Stimulated activated naive CD8-positive, alpha-beta T cell treated with anti-CD3 and anti-CD28 coated beads, Interleukin-15, amount 100 ng/mL, for 72 hours (primary cell): ENCODE results near the gene EMP1.

Experiments
- ATAC-seq: fragments of 150-1000 bp; cut with Tn5 transposase; 2 replicates; pipeline ENCODE4 v1.10.0; 2021; ENCODE audit warnings: mild to moderate bottlenecking, moderate library complexity
- DNase-seq, 2 donors: peaks; one replicate each; pipeline ENCODE4 v3.0.0; 2021 to 2022
- H3K27ac Mint-ChIP-seq, 2 donors: one replicate each; pipeline ENCODE4 v1.8.0; 2022; ENCODE audit warnings: mild to moderate bottlenecking in 2 of 2, mixed read lengths in 2 of 2, moderate library complexity in 2 of 2
- H3K27me3 Mint-ChIP-seq: one replicate; pipeline ENCODE4 v1.8.0; 2022; ENCODE audit warnings: mixed read lengths
- H3K4me1 Mint-ChIP-seq: one replicate; pipeline ENCODE4 v1.8.0; 2022; ENCODE audit warnings: mild to moderate bottlenecking, mixed read lengths
- H3K4me3 Mint-ChIP-seq, 2 donors: one replicate each; pipeline ENCODE4 v1.8.0; 2022; ENCODE audit warnings: mild to moderate bottlenecking in 2 of 2, mixed read lengths in 2 of 2, moderate library complexity in 1 of 2
- H3K9me3 Mint-ChIP-seq, 2 donors: one replicate each; pipeline ENCODE4 v1.8.0; 2022; ENCODE audit warnings: mixed read lengths in 2 of 2

Gene EMP1

DNA sequence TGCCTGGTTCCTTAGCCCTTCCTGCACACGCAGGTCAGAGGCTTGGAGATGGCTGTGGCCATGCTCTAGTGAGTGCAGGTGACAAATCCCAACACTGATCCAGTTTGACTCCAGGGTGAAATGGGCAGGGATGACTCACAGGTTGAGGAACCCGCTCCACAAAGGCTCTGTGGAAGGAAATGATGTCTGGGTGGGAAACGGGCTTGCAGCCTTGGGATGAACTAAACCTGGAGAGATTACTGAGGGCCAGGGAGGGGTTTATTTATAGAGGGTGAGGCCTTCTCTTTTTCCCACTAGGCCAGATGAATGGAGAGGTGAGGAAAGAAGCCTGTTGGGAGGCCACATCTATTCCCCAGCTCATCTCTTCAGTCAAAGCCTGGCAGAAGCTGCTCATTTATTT, 29.3 kb upstream of the EMP1 start:
- H3K4me3 Mint-ChIP-seq, result no peak overlapping the region
- H3K4me1 Mint-ChIP-seq, result peaks cover 22% of the 10 kb centered on the region
- H3K27me3 Mint-ChIP-seq, result peaks cover 10% of the 10 kb centered on the region
- ATAC-seq (no peak), DNase-seq (no peak)
- H3K27ac Mint-ChIP-seq, result no peak overlapping the region
- peaks cover 5 to 7% of the 10 kb centered on the region in 2 donors for H3K9me3 Mint-ChIP-seq

DNA sequence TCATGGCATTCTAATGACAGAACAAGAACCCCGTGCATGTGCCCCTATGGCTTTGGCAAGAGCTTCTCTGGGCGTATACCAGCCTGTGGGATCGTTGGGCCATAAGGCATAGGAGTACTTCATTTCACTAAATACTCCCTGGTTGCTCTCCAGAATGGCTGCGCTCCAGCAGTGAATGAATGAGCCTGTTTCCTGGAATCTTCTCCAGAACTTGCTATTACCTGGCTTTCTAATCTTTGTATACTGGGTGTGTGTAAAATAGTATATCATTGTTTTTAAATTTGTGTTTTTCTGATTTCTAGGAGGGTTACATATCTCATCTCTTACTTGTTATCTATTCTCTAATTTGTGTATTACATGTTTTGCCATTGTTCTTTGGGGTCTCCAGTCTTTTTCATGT, 28.6 kb upstream of the EMP1 start:
- ATAC-seq (no peak), DNase-seq (no peak)
- no peak overlapping the region for H3K4me3 Mint-ChIP-seq
- peaks cover 10% of the 10 kb centered on the region for H3K27me3 Mint-ChIP-seq
- peaks cover 5 to 7% of the 10 kb centered on the region in 2 donors for H3K9me3 Mint-ChIP-seq
- H3K4me1 Mint-ChIP-seq, result peaks cover 26% of the 10 kb centered on the region
- H3K27ac Mint-ChIP-seq, result no peak overlapping the region

DNA sequence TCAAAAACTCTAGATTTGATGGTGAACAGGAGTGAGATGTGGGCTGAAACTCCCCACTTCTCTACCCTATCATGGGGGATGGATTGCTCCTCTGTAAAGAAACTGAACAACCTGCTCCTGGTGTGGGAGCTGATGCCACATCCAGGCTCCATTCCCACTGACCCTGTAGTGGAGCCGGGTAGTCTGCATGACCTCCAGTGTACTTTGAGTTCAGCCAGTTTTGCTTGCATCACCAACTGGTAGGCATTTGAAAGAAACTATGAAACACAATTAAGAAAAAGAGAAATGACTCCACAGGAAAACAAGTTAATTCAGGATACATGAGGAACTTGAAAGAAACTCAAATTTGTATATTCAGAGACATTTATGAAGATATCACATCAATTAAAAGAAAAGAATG, 27.3 kb upstream of the EMP1 start:
- peaks cover 40% of the 10 kb centered on the region for H3K4me1 Mint-ChIP-seq
- H3K9me3 Mint-ChIP-seq, result peaks cover 5 to 7% of the 10 kb centered on the region in 2 donors
- peaks cover 10% of the 10 kb centered on the region for H3K27me3 Mint-ChIP-seq
- DNase-seq, result no peak
- no peak for ATAC-seq
- H3K4me3 Mint-ChIP-seq, result no peak overlapping the region
- peak overlapping the region in 1 of 2 donors; percentile 43 for H3K27ac Mint-ChIP-seq

DNA sequence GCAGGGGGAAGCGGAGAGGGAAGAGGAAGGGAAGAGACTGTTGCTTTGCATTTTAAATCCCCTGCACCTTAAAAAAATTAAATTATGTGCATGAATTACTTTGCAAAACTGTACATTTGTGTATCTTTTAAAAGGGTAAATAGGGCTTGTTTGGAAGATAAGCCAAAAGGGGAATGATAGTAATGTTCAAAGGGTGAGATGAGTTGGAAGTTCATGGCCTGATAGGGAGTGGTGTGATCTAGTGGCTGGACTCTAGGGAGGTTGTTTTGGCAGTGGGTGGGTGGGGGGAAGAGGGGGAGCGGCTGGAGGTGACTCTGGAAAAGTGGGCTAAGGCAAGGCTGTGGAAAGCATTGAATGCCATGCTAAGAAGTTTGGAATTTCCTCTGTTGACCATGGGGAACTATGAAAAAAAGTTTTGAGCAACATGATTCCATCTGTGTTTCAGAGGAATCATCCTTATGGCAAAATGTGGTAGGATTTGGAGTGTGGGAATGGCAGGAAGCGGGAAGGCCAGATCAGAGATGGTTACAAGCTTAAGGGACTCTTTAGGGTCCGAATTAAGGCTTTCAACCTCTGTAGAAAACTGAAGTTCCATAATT, 25.5 kb upstream of the EMP1 start:
- Mint-ChIP-seq H3K27ac (no peak overlapping the region), H3K9me3 (peaks cover 5 to 7% of the 10 kb centered on the region in 2 donors), H3K4me3 (no peak overlapping the region), H3K27me3 (peaks cover 10% of the 10 kb centered on the region), H3K4me1 (peaks cover 25% of the 10 kb centered on the region)
- ATAC-seq (no peak), DNase-seq (no peak)

DNA sequence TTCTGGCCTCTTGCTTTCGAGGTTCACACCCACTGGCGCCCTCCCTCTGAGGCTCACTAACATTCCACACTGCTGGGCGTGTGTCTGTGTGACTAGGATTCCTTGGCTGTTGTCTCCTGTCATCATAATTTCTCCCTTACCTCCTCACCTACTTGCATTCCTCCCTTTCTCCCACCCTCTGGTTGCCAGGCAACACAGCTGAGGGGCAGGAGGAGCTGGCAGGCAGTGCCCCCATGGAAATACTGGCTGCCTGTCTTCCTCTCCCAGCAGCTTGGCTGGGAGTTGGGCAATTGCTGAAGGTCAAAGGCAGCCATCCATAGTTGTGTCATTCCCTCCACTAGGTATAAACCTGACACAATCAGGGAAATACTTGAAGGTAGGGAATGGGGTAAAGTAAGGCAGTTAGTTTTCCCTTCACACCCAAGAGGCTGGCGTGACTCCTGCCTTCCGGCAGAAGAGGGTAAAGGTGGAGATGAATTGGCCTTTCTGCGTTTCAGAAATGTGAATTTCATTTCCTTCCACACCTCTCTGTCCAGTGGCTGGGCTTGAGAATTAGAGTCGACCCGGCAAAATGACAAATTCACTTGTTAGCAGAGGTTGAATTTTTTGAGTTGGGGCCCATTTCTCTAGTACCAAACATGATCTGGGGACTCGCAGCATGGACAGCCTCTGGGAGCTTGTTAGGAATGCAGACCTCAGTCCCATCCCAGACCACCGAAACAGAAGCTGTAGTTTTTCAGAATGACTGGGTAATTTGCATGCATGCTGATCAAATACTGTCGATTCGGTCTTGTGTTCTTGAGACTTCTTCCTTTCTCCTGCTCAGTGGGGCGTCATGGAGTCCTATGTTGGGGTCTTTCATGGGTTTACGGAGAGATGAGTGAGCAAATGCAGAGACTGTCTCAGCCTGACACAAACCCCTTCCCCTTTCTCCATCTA, 24.3 kb upstream of the EMP1 start:
- ATAC-seq (no peak), DNase-seq (no peak)
- Mint-ChIP-seq H3K9me3 (peaks cover 5 to 7% of the 10 kb centered on the region in 2 donors), H3K27me3 (peaks cover 10% of the 10 kb centered on the region), H3K4me3 (no peak overlapping the region), H3K4me1 (peaks cover 20% of the 10 kb centered on the region), H3K27ac (no peak overlapping the region)

DNA sequence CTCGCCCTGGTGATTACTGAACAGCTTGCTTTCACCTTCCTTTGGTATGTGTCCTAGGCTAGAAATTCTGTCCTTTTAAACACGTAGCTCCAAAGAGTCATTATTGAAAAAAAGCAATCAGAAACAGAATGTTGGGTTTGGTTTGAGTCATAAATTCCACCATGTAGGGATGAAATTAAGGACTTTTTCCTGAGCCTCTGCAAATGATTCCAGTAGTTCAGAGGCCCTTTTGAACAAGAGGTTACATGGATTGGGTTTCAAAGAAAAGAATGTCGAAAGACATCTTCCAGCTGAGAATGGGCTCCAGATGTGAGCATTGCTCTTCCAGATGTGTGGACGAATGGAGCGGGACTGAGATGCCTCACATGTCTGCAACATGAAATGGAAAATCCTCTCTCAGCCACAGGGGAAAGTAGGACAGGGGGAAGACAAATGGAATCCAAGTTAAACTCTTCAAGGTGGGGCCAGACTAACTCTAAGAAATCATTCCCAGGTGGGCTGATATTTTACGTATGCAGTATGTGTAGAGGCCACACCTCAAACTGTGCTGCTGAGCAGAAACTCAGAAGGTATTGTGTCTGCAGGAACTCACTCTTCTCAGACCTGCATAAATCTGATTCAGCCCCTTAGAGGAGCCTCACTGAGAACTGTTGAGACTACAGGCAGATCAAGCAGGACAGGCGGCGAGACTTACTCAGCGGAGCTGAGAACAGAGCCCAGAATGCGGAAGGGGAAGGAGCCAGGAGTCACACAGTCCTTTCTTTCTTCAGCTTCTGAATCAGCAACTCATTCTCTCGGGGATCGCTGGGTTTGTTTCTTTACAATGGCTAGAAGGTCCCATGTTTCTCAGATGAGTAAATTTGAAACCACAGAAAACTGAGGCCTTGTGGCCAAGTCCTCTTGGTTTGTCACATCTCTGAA, 23.3 kb upstream of the EMP1 start:
- Mint-ChIP-seq H3K4me1 (peaks cover 24% of the 10 kb centered on the region), H3K27ac (no peak overlapping the region), H3K27me3 (peaks cover 20% of the 10 kb centered on the region), H3K9me3 (no peaks in the 10 kb centered on the region), H3K4me3 (peak overlapping the region in 1 of 2 donors; percentile 37)
- peak; percentile 94 for ATAC-seq
- peak in 1 of 2 donors; percentile 47 for DNase-seq

DNA sequence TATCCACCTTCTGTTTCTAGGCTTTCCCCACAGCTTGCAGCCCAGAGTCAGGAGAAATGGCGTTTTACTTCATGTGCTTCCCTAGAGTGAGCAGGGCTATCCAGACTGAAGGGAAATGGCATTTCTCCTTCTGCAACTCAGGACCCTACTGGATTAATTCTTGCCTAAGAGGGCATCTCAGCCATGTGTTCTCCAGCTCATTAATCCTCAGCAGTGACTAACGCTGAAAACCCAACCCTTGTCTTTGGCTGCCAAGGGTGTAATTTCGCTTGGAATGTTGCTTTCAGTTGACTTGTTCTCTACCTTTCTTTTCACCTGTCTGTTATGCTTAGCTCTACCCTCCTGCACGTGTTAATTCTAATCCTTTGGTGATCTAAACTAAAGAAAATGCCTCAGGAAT, 21.0 kb upstream of the EMP1 start:
- Mint-ChIP-seq H3K4me3 (no peak overlapping the region), H3K27me3 (peaks cover 20% of the 10 kb centered on the region), H3K4me1 (peaks cover 43% of the 10 kb centered on the region), H3K27ac (no peak overlapping the region), H3K9me3 (no peaks in the 10 kb centered on the region)
- DNase-seq (no peak), ATAC-seq (no peak)

DNA sequence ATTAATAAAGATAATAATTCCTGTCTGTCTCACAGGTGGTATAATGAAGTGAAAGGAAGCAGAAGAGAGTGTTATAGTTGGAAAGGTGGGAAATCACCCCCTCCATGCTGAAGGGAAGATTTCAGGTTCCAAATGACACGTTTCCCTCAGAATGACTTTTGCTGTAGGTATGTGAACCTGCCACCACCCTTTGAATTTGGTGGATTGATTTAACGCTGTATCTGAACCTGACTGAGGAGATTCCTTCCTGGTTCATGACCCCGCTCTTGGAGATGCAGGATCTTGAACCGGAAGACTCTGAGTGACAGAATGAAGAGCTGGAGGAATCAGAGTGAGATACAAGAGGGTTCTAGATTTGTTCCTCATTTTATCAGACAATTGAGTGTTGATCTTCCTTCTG, 20.3 kb upstream of the EMP1 start:
- no peaks in the 10 kb centered on the region for H3K9me3 Mint-ChIP-seq
- DNase-seq, result no peak
- peaks cover 43% of the 10 kb centered on the region for H3K4me1 Mint-ChIP-seq
- H3K27me3 Mint-ChIP-seq, result peaks cover 12% of the 10 kb centered on the region
- no peak overlapping the region for H3K27ac Mint-ChIP-seq
- H3K4me3 Mint-ChIP-seq, result no peak overlapping the region
- no peak for ATAC-seq

DNA sequence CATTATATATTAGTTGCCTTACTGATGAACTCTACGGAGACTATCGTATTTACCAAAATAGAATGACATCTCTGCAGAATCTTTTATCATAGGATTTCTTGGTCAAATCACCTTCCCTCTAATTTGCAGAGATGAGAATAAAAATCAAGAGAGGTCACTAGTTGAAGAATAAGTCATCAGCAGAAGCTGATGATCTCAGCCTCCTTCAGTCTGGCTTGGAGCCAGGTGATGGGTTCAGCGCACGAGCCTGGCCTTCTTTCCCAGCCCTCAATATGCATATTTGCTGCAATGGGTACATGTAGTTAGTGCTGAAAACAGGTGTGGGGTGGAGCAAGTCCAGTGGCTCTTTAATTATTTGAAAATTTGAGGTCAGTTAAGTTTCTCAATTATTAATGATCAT, 19.2 kb upstream of the EMP1 start:
- peaks cover 43% of the 10 kb centered on the region for H3K4me1 Mint-ChIP-seq
- DNase-seq, result no peak
- no peaks in the 10 kb centered on the region for H3K9me3 Mint-ChIP-seq
- no peak overlapping the region for H3K27ac Mint-ChIP-seq
- no peak for ATAC-seq
- no peak overlapping the region for H3K4me3 Mint-ChIP-seq
- H3K27me3 Mint-ChIP-seq, result peaks cover 20% of the 10 kb centered on the region

DNA sequence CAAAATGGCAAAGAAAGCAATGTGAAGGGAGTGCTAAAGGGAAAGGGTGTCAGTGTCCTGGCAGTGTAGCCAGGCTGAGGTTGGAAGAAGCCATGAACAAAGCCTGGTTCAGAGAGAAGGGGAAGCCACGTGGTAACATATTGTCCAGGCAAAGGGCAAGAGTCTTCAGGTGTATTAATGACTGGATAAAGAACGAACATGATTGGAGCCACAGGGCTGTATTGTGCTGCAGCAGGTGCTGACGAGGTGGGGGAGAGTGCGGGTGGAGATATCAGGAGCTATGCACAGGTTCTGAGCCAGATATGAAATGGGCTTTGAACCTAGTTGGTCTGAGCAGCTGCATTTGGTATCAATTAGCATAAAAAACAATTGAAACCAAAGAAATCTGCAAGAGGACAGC, 18.6 kb upstream of the EMP1 start:
- no peaks in the 10 kb centered on the region for H3K9me3 Mint-ChIP-seq
- peaks cover 39% of the 10 kb centered on the region for H3K4me1 Mint-ChIP-seq
- no peak overlapping the region for H3K27ac Mint-ChIP-seq
- DNase-seq, result no peak
- H3K4me3 Mint-ChIP-seq, result no peak overlapping the region
- no peak for ATAC-seq
- peaks cover 20% of the 10 kb centered on the region for H3K27me3 Mint-ChIP-seq

DNA sequence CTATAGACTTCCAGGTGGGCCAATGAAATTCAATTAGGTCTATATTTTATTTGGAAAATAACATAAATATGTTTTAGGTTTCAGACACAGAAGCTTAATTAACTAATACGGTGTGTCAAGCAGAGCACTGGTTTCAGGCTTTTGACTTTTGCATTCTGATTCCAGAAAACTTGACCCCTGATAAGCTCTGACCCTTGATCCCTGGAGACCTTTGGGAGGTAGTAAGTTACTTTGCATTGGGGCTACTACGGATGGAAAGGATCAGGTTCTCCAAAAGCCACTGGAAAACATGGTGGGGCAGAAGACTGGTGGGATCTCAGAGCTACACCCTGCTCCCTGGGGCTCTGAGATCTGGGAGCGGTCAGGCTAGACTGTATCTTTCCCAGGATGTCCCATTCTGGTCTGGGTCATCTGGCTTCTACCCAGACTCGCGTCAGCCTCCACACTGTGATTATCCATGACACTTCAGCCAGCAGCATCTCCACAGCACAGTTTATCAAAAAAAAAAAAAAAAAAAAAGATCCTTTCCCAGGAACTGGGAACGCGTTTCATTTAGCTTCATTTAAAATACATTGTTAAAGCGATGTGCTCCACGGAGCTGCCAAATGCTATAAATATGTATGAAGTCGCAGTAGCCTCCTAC, 17.8 kb upstream of the EMP1 start:
- ATAC-seq (no peak), DNase-seq (no peak)
- H3K27ac Mint-ChIP-seq, result no peak overlapping the region
- H3K4me3 Mint-ChIP-seq, result peak overlapping the region in 1 of 2 donors; percentile 80
- H3K4me1 Mint-ChIP-seq, result peaks cover 31% of the 10 kb centered on the region
- no peaks in the 10 kb centered on the region for H3K9me3 Mint-ChIP-seq
- H3K27me3 Mint-ChIP-seq, result peaks cover 20% of the 10 kb centered on the region

DNA sequence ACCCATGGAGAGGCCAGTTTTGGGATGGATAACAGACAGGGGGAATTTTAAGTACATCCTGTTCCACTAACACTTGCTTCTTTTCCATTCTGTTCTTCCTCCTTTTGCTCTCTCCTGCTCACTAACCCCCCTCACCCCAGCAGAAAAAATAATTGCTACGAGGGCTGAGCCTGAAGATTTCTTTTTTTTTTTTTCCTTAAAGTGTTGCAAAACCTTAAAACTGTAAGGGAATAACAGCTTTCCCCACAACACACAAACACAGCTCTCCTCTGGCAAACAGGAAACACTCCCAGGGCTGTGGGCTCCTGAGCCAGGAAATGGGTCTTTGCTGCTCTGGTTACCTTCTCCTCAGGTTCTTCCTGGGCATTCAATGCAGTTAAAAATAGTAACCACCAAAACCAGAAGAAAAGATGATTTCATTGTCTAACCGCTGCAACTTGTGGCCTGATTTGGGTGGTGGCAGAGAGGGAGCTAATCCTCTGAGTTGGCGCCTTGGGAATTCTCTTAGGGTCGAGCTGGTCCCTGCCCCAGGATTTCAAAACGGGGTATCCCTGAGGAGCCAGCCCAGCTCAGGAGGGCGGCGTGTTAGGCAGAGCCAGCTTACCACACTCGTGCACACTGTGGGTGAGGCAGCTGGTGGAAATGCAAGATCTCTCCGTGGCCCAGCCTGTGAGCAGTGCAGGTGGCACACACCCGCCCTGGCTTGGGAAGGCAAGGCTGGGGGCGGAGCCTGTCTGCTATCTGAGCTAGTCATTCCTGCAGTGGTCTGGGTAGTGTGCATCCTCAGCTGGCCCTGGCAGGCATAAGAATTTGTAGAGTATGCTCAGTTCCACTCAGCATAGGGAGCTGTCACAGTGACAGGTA, 17.1 kb upstream of the EMP1 start:
- Mint-ChIP-seq H3K4me1 (peaks cover 23% of the 10 kb centered on the region), H3K4me3 (peak overlapping the region; percentile 66 to 80), H3K27ac (peak overlapping the region; percentile 73 to 80), H3K27me3 (peaks cover 20% of the 10 kb centered on the region), H3K9me3 (no peaks in the 10 kb centered on the region)
- ATAC-seq (peak; percentile 96), DNase-seq (peak; percentile 38 to 66)

DNA sequence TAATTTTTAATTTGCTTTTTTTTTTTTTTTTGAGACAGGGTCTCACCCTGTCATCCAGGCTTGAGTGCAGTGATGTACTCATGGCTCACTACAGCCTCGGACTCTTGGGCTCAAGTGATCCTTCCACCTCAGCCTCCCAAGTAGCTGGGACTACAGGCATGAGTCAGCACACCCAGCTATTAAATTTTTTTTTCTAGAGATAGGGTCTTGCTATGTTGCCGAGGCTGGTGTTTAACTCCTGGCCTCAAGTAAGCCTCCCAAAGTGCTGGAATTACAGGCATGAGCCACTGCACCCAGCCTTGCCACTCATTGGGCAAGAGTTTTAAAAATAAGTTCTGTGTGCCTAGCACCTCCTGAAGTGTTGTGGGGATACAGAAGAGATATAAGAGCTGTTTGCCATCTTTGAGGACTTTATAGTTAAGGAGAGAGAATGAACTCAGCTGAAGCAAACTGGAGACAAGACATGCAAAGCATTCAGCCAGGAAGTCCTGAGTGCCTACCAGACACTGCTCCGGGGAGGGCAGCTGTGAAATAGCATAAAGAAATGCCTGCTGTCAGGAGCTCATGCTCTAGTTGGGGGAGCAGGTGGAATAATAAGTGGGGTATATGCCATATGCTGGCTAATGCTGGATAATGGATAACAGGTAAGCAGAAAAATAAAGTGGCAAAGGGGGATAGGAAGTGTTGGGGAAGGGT, 15.0 kb upstream of the EMP1 start:
- H3K27me3 Mint-ChIP-seq, result peaks cover 20% of the 10 kb centered on the region
- H3K4me3 Mint-ChIP-seq, result no peak overlapping the region
- peaks cover 23% of the 10 kb centered on the region for H3K4me1 Mint-ChIP-seq
- DNase-seq (no peak), ATAC-seq (no peak)
- peak overlapping the region in 1 of 2 donors; percentile 8 for H3K27ac Mint-ChIP-seq
- no peaks in the 10 kb centered on the region for H3K9me3 Mint-ChIP-seq

DNA sequence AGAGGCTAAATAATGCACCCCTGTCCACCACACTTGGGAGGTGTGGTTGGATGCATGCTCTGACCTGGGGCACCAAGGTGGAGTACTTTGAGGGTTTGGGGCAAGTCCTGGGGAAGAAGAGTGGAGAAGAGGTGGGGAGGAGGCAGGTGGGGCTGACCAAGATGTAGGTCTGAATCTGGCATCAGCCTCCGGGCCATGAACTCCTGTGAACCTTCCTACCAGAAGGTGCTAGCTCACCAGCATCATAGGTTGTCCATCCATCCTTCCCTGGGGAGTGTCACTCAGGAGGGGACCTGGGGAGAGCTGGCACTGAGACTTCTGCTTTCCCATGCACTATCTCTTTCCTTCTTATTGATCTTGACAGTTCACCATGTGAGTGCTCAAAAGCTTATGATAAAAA, 13.6 kb upstream of the EMP1 start:
- Mint-ChIP-seq H3K4me1 (peaks cover 23% of the 10 kb centered on the region), H3K9me3 (no peaks in the 10 kb centered on the region), H3K4me3 (no peak overlapping the region), H3K27me3 (peaks cover 14% of the 10 kb centered on the region), H3K27ac (no peak overlapping the region)
- ATAC-seq (no peak), DNase-seq (no peak)
